ES-I3 (cell line): ENCODE measurements around the gene FGF16.
"Not testable (repeated sequence)": the region's sequence is repeated elsewhere in the genome, so short reads cannot be mapped to it uniquely, and the experiment has no call there.

Source experiments
- H3K36me3 ChIP-seq: 2 replicates; pipeline ENCODE4 v1.6.1; 2013; ENCODE audit warnings: mild to moderate bottlenecking, low read length, control low read depth, moderate library complexity; ENCODE audit not compliant: insufficient read depth
- H3K4me1 ChIP-seq: 2 replicates; pipeline ENCODE4 v1.6.1; 2013; ENCODE audit warnings: mild to moderate bottlenecking, control low read depth, low read length; ENCODE audit not compliant: insufficient read depth
- H3K9ac ChIP-seq: 2 replicates; pipeline ENCODE4 v1.6.1; 2013; ENCODE audit warnings: low read depth, mild to moderate bottlenecking, low read length, moderate library complexity
- H3K9me3 ChIP-seq: 2 replicates; pipeline ENCODE4 v1.6.1; 2013; ENCODE audit warnings: mild to moderate bottlenecking, low read length, moderate library complexity; ENCODE audit not compliant: control insufficient read depth, insufficient read depth

Gene FGF16

GRCh38 chrX:77446908-77447652 lies at the start of gene FGF16:
Gene FGF16 (plus strand): TSS chrX:77447389. CDS start chrX:77447675, 286 bp downstream.
- Histone ChIP-seq H3K36me3 (no peaks in the 10 kb centered on the region), H3K9ac (peak within 1 kb of the TSS; percentile 67), H3K9me3 (no peaks in the 10 kb centered on the region), H3K4me1 (no peaks in the 10 kb centered on the region)

DNA sequence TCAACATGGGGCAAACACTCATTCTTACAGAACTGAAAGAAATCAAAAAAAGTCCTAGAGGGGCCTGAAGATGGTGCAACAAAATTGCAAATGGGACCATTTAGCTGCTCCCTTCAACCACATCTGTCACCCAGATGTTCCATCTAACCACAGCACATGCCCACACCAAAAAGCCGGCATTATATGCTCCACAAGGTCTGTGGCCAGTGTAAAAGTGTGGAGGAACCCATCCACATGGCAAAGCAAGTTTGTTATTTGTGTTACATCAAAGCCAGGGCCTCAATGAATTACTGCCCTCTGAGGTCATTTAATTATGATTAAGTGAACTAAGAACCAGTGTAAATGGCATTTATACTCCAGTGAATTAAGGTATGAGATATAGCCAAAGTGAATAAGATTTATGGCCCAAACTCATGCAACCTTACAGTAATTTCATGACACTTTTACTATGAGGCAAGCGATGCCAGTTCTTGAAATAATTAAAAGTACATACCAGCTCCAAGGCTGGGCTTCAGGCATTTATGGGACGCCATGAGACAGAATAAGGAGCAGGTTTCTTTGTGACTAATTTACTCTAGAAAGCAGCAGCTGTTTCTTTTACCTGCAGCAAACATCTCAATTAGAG lies 48.7 kb upstream of the FGF16 start:
- H3K4me1 ChIP-seq: no peaks in the 10 kb centered on the region
- no peaks in the 10 kb centered on the region for H3K9me3 ChIP-seq
- H3K36me3 ChIP-seq: no peaks in the 10 kb centered on the region
- no peak overlapping the region for H3K9ac ChIP-seq

DNA sequence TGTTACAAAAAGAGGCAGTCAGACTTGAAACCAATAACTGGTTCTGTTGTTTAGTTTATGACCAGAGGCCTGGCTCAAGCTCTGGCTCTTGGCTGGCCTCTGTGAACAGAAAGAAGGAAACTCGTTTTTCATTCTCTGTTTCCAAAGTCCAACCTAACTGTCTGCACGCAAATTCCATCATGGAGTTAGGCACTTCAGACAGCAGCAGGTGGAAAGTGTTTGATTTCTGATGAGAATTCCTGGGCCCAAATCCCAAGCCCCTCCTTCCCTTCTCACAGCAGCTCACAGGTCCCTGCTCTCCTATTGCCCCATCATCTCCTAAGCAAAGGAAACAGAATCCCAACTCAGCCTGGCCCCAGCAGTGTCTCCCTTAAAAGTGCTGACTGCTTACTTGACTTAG lies 42.8 kb upstream of the FGF16 start:
- H3K9ac ChIP-seq: no peak overlapping the region
- no peaks in the 10 kb centered on the region for H3K9me3 ChIP-seq
- H3K4me1 ChIP-seq: no peaks in the 10 kb centered on the region
- H3K36me3 ChIP-seq: no peaks in the 10 kb centered on the region

GRCh38 chrX:77407821-77408220 lies 39.4 kb upstream of the FGF16 start:
- H3K9me3 ChIP-seq, H3K4me1 ChIP-seq, H3K36me3 ChIP-seq, H3K9ac ChIP-seq: not testable (repeated sequence)

DNA sequence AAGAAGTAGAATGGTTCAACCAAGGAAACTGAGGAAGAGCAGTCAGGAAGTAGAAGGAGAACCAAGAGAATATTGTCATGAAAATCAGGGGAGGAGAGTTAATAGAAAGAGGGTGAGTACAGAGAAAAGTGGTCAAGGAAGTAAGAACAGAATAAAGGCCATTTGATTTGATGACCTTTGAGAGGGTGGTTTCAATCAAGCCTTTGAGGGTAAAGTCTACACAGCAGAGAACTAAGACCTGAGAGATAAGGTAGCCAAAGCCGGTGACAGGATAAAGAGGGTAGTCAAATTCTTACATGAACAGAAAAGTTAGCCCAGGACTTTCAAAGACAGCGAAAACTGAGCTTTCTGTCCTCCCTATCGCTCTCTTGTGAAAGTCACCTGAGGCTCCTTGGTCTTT lies 34.6 kb upstream of the FGF16 start:
- no peaks in the 10 kb centered on the region for H3K9me3 ChIP-seq
- no peaks in the 10 kb centered on the region for H3K4me1 ChIP-seq
- no peaks in the 10 kb centered on the region for H3K36me3 ChIP-seq
- H3K9ac ChIP-seq: no peak overlapping the region

DNA sequence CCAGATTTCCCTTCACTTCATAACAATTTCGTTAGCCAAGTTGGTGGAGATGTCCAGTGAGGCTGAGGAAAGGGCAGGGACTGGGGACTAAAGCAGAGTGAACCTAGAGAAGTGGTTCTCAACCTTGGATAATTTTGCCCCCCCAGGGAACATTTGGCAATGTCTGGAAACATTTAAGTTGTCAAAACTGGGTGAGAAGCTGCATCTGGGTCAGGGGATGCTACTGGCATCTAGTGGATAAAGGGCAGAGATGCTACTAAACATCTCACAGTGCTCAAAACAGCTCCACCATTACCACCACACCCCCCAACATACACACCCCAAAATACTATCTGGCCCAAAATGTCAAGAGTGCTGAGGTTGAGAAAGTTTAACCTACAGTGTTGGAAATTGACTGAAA lies 32.0 kb upstream of the FGF16 start:
- no peak overlapping the region for H3K9ac ChIP-seq
- H3K9me3 ChIP-seq: no peaks in the 10 kb centered on the region

GRCh38 chrX:77415882-77416281 lies 31.3 kb upstream of the FGF16 start:
- Histone ChIP-seq H3K4me1 (peaks cover 3% of the 10 kb centered on the region; the same call in 1 of the 2 replicates), H3K9ac (no peak overlapping the region), H3K9me3 (no peaks in the 10 kb centered on the region; the same call in 1 of the 2 replicates), H3K36me3 (no peaks in the 10 kb centered on the region)

More for the DNA sequence above, 32.0 kb upstream of the FGF16 start:
- H3K4me1 ChIP-seq: no peaks in the 10 kb centered on the region
- H3K36me3 ChIP-seq: no peaks in the 10 kb centered on the region

DNA sequence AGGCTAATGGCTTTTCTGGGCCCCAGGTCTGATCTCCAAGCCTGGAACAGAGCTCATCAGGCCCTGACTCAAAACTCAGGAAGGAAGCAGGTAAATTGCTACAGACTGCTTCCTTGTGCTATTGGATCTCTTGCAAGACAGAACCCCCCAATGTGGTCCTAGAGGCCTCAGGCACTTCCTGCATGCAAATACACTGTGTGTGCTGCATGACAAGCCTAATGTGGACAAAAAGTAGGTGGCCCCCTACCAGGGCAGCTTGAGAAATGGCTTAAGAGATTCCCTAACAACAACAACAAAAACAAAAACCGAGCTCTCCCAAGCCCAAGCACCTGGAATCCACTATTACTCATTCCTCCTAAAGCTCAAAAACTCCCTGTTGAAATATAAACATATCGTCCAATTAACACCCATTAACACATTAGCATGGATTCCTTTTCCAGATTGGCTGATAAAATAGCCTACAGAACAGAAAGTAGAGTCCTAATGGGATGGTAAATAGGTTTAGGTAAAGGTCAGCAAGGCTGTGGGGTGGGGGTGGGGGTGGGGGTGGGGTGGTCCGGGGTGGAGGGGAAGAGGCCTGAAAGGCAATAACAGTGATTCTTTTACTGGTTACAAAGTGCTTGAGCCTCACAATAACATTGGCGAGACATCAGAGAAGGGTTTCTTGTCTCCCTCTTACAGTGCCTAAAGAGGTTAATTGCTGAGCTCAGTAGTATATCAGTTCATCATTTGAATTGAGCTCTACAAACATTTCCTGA lies 24.1 kb upstream of the FGF16 start:
- Histone ChIP-seq H3K4me1 (peaks cover 36% of the 10 kb centered on the region), H3K9me3 (no peaks in the 10 kb centered on the region; the same call in 1 of the 2 replicates), H3K36me3 (no peaks in the 10 kb centered on the region), H3K9ac (no peak overlapping the region)

DNA sequence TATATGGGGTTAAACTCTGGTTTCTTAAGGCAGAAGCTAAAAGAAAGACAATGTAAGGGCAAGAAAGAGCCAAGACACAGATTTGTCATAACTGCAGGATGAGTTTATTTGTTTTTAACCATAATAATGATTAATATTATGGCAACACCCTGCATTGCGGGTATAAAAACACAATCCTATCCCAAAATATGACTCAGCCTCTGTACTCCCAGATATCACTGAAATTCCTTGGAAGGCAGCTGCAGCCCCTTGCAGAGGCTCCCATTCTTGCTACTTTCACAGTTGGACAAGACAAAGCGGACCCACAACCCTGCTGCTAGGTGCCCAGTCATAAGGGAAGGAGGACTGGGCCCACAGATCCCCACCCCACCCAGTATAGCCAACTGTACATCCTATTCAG lies 20.4 kb upstream of the FGF16 start:
- Histone ChIP-seq H3K4me1 (peaks cover 23% of the 10 kb centered on the region), H3K9me3 (no peaks in the 10 kb centered on the region), H3K9ac (no peak overlapping the region), H3K36me3 (no peaks in the 10 kb centered on the region)

GRCh38 chrX:77427611-77428010 lies 19.6 kb upstream of the FGF16 start:
- Histone ChIP-seq H3K4me1 (peaks cover 15% of the 10 kb centered on the region), H3K9ac (no peak overlapping the region), H3K9me3 (no peaks in the 10 kb centered on the region), H3K36me3 (no peaks in the 10 kb centered on the region)

DNA sequence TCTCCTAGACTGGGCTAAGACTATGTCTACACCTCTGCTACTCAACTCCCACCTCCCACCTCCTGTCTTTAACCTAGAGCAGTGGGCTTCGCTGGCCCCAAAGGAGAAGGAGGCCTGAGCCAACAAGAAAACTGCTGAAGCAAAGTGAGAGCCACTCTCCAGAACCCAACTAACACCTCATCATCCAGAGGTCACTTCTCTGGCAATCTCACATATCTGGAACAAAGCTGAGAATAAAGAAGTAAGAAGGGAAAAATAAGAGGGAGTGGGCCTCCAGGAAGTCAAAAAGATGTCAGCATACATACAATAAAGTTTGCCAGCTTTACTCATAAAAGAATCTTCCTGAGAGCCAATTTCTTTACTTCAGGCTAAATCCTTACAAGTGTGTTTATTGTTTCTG lies 18.6 kb upstream of the FGF16 start:
- H3K36me3 ChIP-seq: no peaks in the 10 kb centered on the region
- H3K9ac ChIP-seq: no peak overlapping the region
- H3K9me3 ChIP-seq: no peaks in the 10 kb centered on the region
- H3K4me1 ChIP-seq: peaks cover 15% of the 10 kb centered on the region

DNA sequence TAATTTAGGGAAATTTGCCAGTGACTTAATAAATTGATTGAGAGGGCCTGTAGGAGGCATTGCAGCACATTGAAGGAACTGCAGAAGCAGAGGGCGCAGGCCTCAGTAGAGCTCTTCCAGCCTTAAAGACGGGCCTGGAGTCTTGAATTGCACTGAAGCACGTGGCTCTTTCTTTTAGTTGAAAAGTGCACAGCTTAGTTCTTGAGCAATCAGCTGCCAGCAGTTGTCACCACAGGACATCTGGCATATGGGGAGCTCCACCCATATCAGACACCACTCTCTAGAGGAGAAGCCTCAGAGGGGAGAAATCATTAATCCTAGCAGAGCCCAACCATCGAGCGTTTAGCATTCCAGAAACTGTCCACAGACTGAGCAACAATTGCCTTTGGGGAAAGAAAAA lies 16.0 kb upstream of the FGF16 start:
- no peaks in the 10 kb centered on the region for H3K36me3 ChIP-seq
- H3K9me3 ChIP-seq: no peaks in the 10 kb centered on the region
- peaks cover 4% of the 10 kb centered on the region; the same call in 1 of the 2 replicates for H3K4me1 ChIP-seq
- H3K9ac ChIP-seq: no peak overlapping the region

DNA sequence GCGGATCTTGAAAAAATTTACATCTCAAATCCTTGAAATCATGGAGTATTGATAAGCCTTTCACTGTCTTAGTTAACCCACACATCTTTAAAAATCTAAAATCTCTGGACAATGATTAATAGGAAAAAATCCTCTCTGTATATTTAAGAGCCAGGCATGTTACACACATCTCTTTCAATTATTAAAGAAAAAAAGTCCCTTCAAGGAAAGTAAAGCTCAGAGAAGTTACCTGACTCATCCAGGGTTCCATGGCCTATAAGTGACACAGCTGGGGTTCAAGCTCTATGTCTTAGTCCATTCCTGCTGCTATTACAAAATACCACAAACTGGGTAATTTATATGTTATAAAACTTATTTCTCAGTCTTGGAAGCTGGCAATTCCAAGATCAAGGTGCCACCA lies 14.2 kb upstream of the FGF16 start:
- H3K4me1 ChIP-seq: peaks cover 4% of the 10 kb centered on the region; the same call in 1 of the 2 replicates
- H3K36me3 ChIP-seq: no peaks in the 10 kb centered on the region
- H3K9ac ChIP-seq: no peak overlapping the region
- H3K9me3 ChIP-seq: no peaks in the 10 kb centered on the region

- no peaks in the 10 kb centered on the region for H3K9me3 ChIP-seq
- H3K4me1 ChIP-seq: peaks cover 4% of the 10 kb centered on the region; the same call in 1 of the 2 replicates
- no peaks in the 10 kb centered on the region for H3K36me3 ChIP-seq
- no peak overlapping the region for H3K9ac ChIP-seq
These were observed 12.2 kb upstream of the FGF16 start for GRCh38 chrX:77434962-77435361.
